HL-60/S4 treated with phorbol 12-myristate 13-acetate at 8.2 ng/mL for 4 days and 3 days (cell line): Measurements from ENCODE around the gene MORC1.

Experiments used
- in situ Hi-C: fragments of 300-500 bp; cut with MboI; formaldehyde crosslinking; loops from 2 replicates; pipeline ENCODE4 v1.15.0; 2022; ENCODE audit warnings: low sequenced_read_pairs

The MORC1 gene

DNA sequence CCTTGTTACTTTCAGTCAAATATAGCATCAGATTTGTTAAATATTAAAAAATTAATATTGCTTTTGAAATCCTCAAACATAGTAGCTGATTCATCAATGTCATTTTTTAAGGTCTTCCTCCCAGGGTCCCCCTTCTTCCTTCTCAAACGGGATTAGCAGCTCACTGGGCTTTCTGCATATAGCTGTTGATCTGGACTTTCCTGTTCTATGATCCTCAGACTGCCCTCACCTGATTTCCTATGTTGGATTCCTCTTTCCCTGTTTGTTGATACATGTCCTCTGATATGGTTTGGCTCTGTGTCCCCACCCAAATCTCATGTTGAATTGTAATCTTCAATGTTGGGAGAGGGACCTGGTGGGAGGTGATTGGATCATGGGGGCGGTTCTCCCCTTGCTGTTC is 170.1 kb downstream of the MORC1 start:
- in situ Hi-C loops: no loop called here

DNA sequence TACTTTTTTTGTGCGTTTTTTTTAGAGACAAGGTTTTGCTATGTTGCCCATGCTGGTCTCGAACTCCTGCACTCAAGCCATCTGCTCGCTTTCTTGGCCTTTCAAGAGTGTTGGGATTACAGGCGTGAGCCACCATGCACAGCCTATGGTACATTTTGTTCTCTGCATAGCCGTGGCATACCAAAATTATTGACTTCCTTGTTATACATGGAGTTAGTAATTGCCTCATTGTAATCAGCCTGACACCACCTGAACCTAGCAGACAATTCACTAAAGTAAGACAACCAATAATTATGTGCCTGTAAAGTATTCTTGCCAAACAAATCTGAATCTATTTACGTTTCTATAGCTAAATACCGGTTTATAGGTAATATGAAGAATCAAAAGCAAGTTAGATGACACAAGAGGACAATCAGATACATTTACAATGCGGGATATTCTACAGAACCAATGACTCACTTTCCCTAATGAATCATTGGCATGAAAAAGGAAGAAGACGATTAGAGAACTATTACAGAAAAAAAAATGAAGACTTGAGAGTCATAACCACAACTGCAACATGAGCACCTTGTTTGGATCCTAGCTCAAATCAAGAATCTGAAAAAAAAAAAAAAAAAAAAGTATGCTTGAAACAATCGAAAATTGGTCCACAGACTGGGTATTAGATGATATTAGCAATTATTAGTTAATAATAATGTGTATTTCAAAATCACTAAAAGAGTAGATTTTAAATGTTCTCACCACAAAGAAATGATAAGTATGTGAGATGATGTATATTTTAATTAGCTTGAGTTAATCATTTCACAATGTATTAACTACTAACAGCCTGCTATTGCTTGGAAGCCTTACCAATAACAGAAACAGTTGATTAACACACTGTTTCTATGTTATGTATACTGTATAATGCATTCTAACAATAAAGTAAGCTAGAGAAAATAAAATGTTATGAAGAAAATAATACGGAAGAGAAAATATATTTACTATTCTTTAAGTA is 171.3 kb downstream of the MORC1 start:
- in situ Hi-C loops: no loop called here

DNA sequence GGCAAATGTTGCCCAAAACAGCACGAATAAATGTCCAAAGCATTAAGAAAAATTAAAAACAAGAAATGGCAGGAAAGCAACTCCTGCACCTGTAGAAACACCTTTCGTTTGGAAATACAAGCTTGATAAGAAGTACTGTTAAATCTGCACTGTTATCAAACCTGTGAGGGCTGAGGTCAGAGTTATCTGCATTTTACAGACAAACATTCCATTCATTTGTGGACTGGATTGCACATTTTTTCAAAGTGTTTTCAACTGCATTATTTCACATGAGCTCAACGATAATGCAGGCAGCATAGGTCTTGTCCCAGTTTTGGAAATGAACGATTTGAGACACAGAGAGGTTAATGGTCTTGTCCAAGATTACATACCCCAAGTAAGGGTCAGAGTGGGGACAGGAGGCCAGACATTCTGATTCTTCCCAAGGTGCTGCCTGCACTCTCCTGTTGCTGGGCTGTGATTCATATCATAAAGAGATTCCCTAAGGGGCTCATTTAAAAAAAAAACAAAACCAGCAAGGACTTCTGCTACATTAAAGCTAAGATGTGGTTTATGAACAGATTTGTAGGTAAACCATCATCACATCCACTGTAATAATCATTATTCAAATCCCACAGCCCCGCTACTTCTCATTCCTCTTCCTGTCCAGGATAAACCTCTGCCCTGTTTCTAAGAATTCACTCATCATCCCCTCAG is 177.2 kb downstream of the MORC1 start:
- in situ Hi-C loops: no loop called here

DNA sequence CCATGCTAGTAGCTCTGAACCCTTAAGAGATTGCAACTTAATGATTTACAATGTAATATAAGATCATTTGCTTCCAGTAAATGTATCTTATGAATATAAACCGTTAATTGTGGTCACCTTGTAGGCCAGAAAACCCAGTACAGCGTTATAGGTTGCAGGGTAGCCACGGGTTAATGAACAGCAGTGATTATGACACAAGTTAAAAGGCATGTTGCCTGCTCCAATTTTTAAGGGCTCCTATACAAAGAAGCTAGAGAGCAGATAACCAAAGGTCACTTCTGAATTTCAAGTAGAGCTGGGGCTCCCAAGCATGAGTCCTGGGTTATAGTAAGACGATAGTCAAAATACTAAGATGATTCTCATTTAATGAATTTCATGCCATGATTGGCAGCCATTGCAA is 177.8 kb downstream of the MORC1 start:
- in situ Hi-C loops: no loop called here

DNA sequence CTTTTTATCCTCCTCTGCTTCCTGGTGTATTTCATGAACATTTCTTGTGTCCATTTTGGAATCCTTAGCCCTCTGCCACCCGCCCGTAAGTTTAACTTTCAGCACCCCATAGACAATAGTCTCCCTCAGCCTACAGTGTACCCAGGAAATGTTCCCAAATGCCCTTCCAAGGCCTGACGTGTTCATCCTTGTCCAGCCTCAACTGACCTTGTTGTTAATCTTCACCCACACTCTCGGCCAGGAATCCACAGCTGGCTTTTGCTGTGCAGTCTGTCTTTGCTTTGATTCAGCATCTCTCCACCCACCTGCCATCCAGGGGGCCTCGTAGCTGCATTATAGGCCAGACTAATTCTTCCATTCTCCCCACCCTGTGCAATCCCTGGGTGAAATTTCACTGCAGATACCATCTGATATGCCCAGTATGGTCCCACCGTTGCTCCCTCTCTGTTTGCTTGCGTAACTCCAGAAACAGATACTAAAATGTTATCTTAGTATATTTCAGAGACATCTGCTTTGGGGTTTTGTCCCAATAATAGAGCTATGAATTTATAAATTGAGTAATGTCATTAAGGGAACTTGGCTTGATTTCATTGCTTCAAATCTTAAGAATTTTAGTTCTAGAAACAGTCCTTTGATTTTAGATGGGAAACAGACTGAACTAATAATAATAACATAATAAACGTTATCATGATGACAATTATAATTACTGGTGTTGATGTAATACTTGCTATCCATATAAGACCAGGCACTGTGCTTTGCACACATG is 180.8 kb downstream of the MORC1 start:
- in situ Hi-C loops: no loop called here

DNA sequence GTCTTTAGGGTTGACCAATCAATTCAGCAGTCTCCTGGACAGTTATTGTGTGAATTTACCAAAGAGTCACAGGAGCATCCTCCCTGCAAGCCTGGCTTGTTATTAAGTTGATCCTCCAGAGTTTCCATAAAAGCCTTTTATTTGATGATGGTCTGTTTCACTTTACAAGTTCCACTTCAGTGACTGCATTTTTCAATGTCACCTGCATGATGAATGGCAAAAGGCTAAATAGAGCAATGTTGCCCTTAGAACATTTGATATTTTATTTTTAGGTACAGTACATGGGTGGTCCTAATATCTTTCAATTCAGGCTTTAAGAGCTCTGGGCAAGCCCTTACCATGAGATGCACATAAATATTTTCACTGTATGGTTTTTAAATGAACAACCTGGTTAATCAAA is 186.9 kb downstream of the MORC1 start:
- in situ Hi-C loops: no loop called here

DNA sequence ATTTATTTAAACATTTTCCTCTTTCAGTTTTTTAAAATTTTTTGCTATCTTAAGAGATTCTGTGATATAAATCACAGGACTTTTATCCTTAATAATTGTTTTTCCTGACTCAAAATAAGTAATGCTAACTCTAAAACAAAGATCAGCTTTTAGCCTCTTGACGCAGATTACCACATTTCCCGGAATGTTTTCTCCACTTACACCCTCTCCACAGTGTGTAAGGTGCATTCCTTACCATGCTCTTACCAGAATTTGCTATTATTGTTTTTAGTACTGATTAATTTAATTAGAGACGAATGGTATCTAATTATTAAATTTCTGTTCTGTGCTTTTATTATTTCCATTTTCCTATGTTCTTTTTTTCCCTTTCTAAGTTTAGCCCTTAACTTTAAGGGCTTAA is 199.1 kb downstream of the MORC1 start:
- in situ Hi-C loops: no loop called here

DNA sequence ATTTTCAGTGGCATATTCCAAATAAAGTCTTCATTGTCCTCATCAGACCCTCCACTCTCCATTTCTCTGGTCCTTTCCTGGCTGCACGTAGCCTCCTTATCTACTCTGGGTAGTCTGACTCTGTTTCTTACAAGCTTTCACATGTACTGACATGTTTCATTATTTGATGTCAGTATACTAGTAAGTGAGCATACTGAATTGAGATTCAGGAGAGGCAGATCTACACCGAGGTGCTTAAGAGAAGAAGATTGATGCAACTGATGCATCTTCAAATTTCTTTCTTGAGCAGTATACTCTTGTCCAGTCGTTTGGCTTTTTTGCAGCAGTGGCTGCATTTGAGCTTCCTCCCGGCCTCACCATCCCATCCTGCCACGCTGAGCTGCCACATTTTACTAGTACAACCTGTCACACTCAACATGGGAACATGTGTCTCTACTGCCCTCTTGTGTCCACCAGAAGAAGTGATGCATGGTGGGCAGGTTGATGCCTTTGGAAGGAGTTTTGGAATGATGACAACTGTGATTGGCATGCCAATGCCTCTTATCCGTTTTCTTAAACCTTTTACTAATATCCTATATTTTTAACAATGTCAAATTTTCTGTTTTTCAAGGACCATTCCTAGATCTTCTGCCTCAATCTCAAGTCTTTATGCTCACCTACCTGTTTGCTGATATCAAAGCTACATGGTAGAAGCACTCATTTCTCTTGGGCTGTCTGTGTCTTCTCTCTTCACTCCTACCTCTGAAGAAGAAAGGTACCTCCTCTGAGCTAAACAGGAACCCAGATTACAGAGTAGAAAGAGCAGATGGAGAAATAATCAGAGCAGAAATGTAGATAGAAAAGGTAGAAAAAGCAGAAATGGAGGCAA is 202.9 kb downstream of the MORC1 start:
- in situ Hi-C loops: no loop called here

DNA sequence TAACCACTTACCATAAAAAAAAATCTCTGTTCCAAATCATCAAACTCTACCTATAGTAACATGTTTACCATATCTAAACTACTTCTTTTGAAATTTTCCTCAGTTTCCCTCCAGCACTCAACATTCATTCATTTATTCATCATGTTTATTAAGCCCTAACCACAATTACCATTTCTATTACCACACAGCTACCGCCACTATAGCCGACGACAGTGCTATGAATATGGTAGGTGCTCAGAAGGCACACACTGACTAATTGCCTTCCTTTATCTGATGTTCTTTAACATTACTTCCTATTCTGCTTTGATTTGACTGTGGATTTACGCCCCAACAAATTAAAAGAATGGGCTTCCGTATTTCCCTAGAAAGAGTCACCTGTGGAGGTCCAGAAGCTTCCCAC is 208.1 kb downstream of the MORC1 start:
- in situ Hi-C loops: no loop called here
